H1 (cell line): ENCODE measurements around the gene TMEM82. TPM values are rescaled to one million over a fixed set of nuclear protein-coding genes. Genes with fewer than 3 reads are reported as not detected.

ENCODE experiments used
- CTCF ChIA-PET: fragments of 300-600 bp; sonication (Branson Sonifier 250); formaldehyde crosslinking; loops from one replicate; lab custom pipeline; 2021; ENCODE audit not compliant: partially characterized antibody; lab: Charles Lee
- POLR2A ChIA-PET: fragments of 300-600 bp; sonication (Branson Sonifier 250); formaldehyde crosslinking; loops from one replicate; lab custom pipeline; 2021; ENCODE audit warnings: inconsistent platforms; ENCODE audit not compliant: partially characterized antibody; lab: Charles Lee
- DNase-seq, 2 experiments: peaks; one replicate each; pipeline versions ENCODE4 v3.0.0 to v3.0.0-alpha.2; 2010 to 2022; ENCODE audit warnings: low spot score in 2 of 2, low read depth in 1 of 2, mixed read lengths in 1 of 2
- FAIRE-seq: peaks from 2 replicates; lab custom pipeline; 2011; peaks lifted over from hg19 to GRCh38; lab: Jason Lieb, UNC
- H2AFZ ChIP-seq: 2 replicates; pipeline ENCODE4 v1.8.1; 2012; ENCODE audit warnings: low read length, inconsistent platforms
- H2AK5ac ChIP-seq: 2 replicates; pipeline ENCODE4 v1.6.1; 2013; ENCODE audit warnings: low read depth, low read length
- H2BK120ac ChIP-seq: replicated peaks from 2 replicates; pipeline ENCODE3; 2013; ENCODE audit warnings: low read depth, low read length, inconsistent platforms
- H2BK12ac ChIP-seq: 2 replicates; pipeline ENCODE4 v1.6.1; 2013; ENCODE audit warnings: low read depth, low read length
- H2BK15ac ChIP-seq: 2 replicates; pipeline ENCODE4 v1.6.1; 2013; ENCODE audit warnings: low read length
- H2BK20ac ChIP-seq: 2 replicates; pipeline ENCODE4 v1.6.1; 2013; ENCODE audit warnings: low read length
- H2BK5ac ChIP-seq: 2 replicates; pipeline ENCODE4 v1.6.1; 2013; ENCODE audit warnings: low read depth, low read length
- H3K14ac ChIP-seq: 2 replicates; pipeline ENCODE4 v1.6.1; 2013; ENCODE audit warnings: inconsistent platforms; ENCODE audit not compliant: insufficient read length
- H3K18ac ChIP-seq: 2 replicates; pipeline ENCODE4 v1.6.1; 2013; ENCODE audit warnings: low read length; ENCODE audit errors: extremely low read depth
- H3K23ac ChIP-seq: 2 replicates; pipeline ENCODE4 v1.6.1; 2013; ENCODE audit warnings: inconsistent platforms; ENCODE audit not compliant: insufficient read length
- H3K23me2 ChIP-seq: 2 replicates; pipeline ENCODE4 v1.6.1; 2013; ENCODE audit warnings: low read depth, low read length
- H3K27ac ChIP-seq: 2 replicates; pipeline ENCODE4 v1.6.1; 2011; ENCODE audit warnings: low read depth, low read length, inconsistent platforms
- H3K27me3 ChIP-seq, 4 experiments: replicated peaks in 1 of 4; 1 replicate in 1 of 4; 2 replicates in 3 of 4; pipeline versions ENCODE4 v1.6.1 to v1.8.1; 2011 to 2013; ENCODE audit warnings: low read length in 3 of 4, mild to moderate bottlenecking in 3 of 4, inconsistent platforms in 2 of 4, mixed read lengths in 2 of 4, moderate library complexity in 1 of 4; ENCODE audit not compliant: control insufficient read depth in 3 of 4, insufficient read depth in 3 of 4; ENCODE audit errors: extremely low read depth in 1 of 4
- H3K36me3 ChIP-seq, 4 experiments: 2 replicates each; pipeline versions ENCODE4 v1.6.1 to v1.8.1; 2011 to 2013; ENCODE audit warnings: mild to moderate bottlenecking in 4 of 4, low read length in 3 of 4, moderate library complexity in 2 of 4, control low read depth in 1 of 4, inconsistent platforms in 1 of 4; ENCODE audit not compliant: insufficient read depth in 4 of 4, control insufficient read depth in 2 of 4
- H3K4ac ChIP-seq: replicated peaks from 2 replicates; pipeline ENCODE3; 2013; ENCODE audit warnings: low read length, low read depth, mixed read lengths, inconsistent platforms; ENCODE audit not compliant: insufficient read length
- H3K4me1 ChIP-seq, 4 experiments: replicated peaks in 1 of 4; 1 replicate in 1 of 4; 2 replicates in 3 of 4; pipeline versions ENCODE4 v1.6.1 to v1.8.1; 2011 to 2013; ENCODE audit warnings: low read length in 3 of 4, inconsistent platforms in 2 of 4, mixed read lengths in 1 of 4; ENCODE audit not compliant: insufficient read depth in 4 of 4, control insufficient read depth in 3 of 4
- H3K4me2 ChIP-seq, 2 experiments: 2 replicates each; pipeline versions ENCODE4 v1.6.1 to v1.8.1; 2011 to 2013; ENCODE audit warnings: low read depth in 2 of 2, low read length in 2 of 2, control low read depth in 1 of 2, inconsistent platforms in 1 of 2, mild to moderate bottlenecking in 1 of 2; ENCODE audit not compliant: insufficient read depth in 1 of 2
- H3K4me3 ChIP-seq, 4 experiments: fragments of 200-600, 300-600 bp in 1 of 4; sonication (generic), shearing (Covaris generic), sonication (Bioruptor Twin) in 1 of 4; 2 replicates each; pipeline versions ENCODE4 v1.5.1 to v1.8.1; 2011 to 2016; ENCODE audit warnings: low read length in 4 of 4, low read depth in 3 of 4, control low read depth in 2 of 4, inconsistent platforms in 2 of 4, mild to moderate bottlenecking in 2 of 4, mixed read lengths in 1 of 4, moderate library complexity in 1 of 4; ENCODE audit not compliant: insufficient read depth in 2 of 4; ENCODE audit errors: extremely low read depth in 1 of 4
- H3K56ac ChIP-seq: replicated peaks from 2 replicates; pipeline ENCODE3; 2013; ENCODE audit warnings: low read depth, mild to moderate bottlenecking, mixed read lengths, low read length, inconsistent platforms; ENCODE audit not compliant: insufficient read length
- H3K79me1 ChIP-seq: 2 replicates; pipeline ENCODE4 v1.6.1; 2013; ENCODE audit warnings: low read depth, low read length, control low read depth
- H3K79me2 ChIP-seq, 2 experiments: 2 replicates each; pipeline versions ENCODE4 v1.6.1 to v1.8.1; 2012 to 2013; ENCODE audit warnings: low read length in 2 of 2, mild to moderate bottlenecking in 2 of 2, inconsistent platforms in 1 of 2; ENCODE audit not compliant: insufficient read depth in 2 of 2, control insufficient read depth in 1 of 2
- H3K9ac ChIP-seq, 4 experiments: replicated peaks in 1 of 4; 1 replicate in 1 of 4; 2 replicates in 3 of 4; pipeline versions ENCODE4 v1.6.1 to v1.8.1; 2011 to 2013; ENCODE audit warnings: low read depth in 3 of 4, low read length in 3 of 4, control low read depth in 2 of 4, mild to moderate bottlenecking in 2 of 4, moderate library complexity in 2 of 4, inconsistent platforms in 1 of 4; ENCODE audit errors: extremely low read depth in 1 of 4
- H3K9me3 ChIP-seq, 2 experiments: 2 replicates each; pipeline versions ENCODE4 v1.6.1 to v1.8.1; 2012 to 2013; ENCODE audit warnings: mild to moderate bottlenecking in 2 of 2, moderate library complexity in 2 of 2, control low read depth in 1 of 2, inconsistent platforms in 1 of 2, low read depth in 1 of 2, low read length in 1 of 2, mixed read lengths in 1 of 2; ENCODE audit not compliant: insufficient read depth in 2 of 2
- H4K20me1 ChIP-seq, 2 experiments: replicated peaks in 1 of 2; 2 replicates each; pipeline versions ENCODE3 to v1.8.1; 2011 to 2013; ENCODE audit warnings: inconsistent platforms in 2 of 2, low read length in 2 of 2, mild to moderate bottlenecking in 1 of 2; ENCODE audit not compliant: insufficient read depth in 2 of 2, control insufficient read depth in 1 of 2
- H4K5ac ChIP-seq: 2 replicates; pipeline ENCODE4 v1.6.1; 2013; ENCODE audit warnings: low read length, low read depth, mixed read lengths, inconsistent platforms; ENCODE audit not compliant: insufficient read length
- H4K8ac ChIP-seq: 2 replicates; pipeline ENCODE4 v1.8.0; 2013; ENCODE audit warnings: mild to moderate bottlenecking, moderate library complexity, low read length, inconsistent platforms; ENCODE audit not compliant: insufficient read depth; ENCODE audit errors: extremely low read depth
- H4K91ac ChIP-seq: replicated peaks from 2 replicates; pipeline ENCODE3; 2013; ENCODE audit warnings: low read length, mixed read lengths, inconsistent platforms; ENCODE audit not compliant: insufficient read length
- CBX5 ChIP-seq: fragments of 300-800, 300-1000 bp; sonication (generic); IDR thresholded peaks from 2 replicates; pipeline ENCODE4 v1.7.1; 2016; ENCODE audit warnings: antibody characterized with exemption, low read length, low read depth
- JUND ChIP-seq: IDR thresholded peaks from 2 replicates; pipeline ENCODE4 v1.6.1; 2011; ENCODE audit warnings: mild to moderate bottlenecking, improper control_type of control experiment, low read length
- KDM5A ChIP-seq: fragments of 200-600 bp; IDR thresholded peaks from 2 replicates; pipeline ENCODE4 v1.7.1; 2012; ENCODE audit warnings: mild to moderate bottlenecking, low read length, inconsistent platforms, mixed read lengths
- MAX ChIP-seq: IDR thresholded peaks from 2 replicates; pipeline ENCODE4 v1.6.1; 2012; ENCODE audit warnings: inconsistent platforms
- PHF8 ChIP-seq: fragments of 200-600 bp; sonication (generic); conservative IDR thresholded peaks from 2 replicates; pipeline ENCODE4 v1.7.1; 2012; ENCODE audit warnings: low read depth, mild to moderate bottlenecking, inconsistent platforms, low read length, moderate library complexity
- POLR2A ChIP-seq, 2 experiments: IDR thresholded peaks; 1 replicate in 1 of 2; 2 replicates in 1 of 2; pipeline ENCODE4 v1.6.1; 2011; ENCODE audit warnings: low read depth in 2 of 2, low read length in 2 of 2, mild to moderate bottlenecking in 2 of 2; ENCODE audit errors: control extremely low read depth in 1 of 2
- RFX5 ChIP-seq: IDR thresholded peaks from 2 replicates; pipeline ENCODE4 v1.6.1; 2011; ENCODE audit warnings: low read depth, low read length, improper control_type of control experiment, borderline replicate concordance
- SP2 ChIP-seq: IDR thresholded peaks from 2 replicates; pipeline ENCODE4 v1.6.1; 2012; ENCODE audit warnings: mild to moderate bottlenecking, low read length, inconsistent platforms
- TCF12 ChIP-seq: IDR thresholded peaks from 2 replicates; pipeline ENCODE4 v1.6.1; 2011; ENCODE audit warnings: low read depth, mild to moderate bottlenecking, low read length
- WGBS, 2 experiments: shearing (Covaris generic) in 1 of 2; methylation state at CpG; one replicate each; pipeline versions ENCODE4 v1.1.6 to v1.1.7; 2013 to 2015; ENCODE audit warnings: low lambda C conversion rate in 2 of 2, mixed read lengths in 2 of 2, inconsistent platforms in 1 of 2, low coverage in 1 of 2, missing lambda C conversion rate in 1 of 2; ENCODE audit not compliant: insufficient replicate concordance in 2 of 2, insufficient coverage in 1 of 2, insufficient read length in 1 of 2; ENCODE audit errors: extremely low coverage in 1 of 2, missing lambda C conversion rate in 1 of 2; 5-methylcytosine and 5-hydroxymethylcytosine counted together
- polyA plus RNA-seq, 7 experiments: library from polyadenylated mRNA; depleted of rRNA in 3 of 7; stranded (reverse) in 5 of 7; unstranded in 2 of 7; fragments of >200 nt in 5 of 7; fragments of 200-250 nt in 2 of 7; gene quantifications; 1 replicate in 5 of 7; 2 replicates in 1 of 7; 4 replicates in 1 of 7; pipeline versions ENCODE4 v1.2.1 to v1.2.3, GENCODE V29; 2011 to 2013; ENCODE audit warnings: missing spikeins in 2 of 7, mixed read lengths in 2 of 7
- total RNA-seq: library from RNA; stranded (reverse); fragmentation: NEBNext Ultra II Directional; extraction: Animal tissue kit (Norgen Biotek cat#: 25700); gene quantifications from 2 replicates; pipeline ENCODE4 v1.2.1, GENCODE V29; 2021

The TMEM82 gene
- total and polyA plus RNA-seq, 2 of the 8 experiments (the other 6 are each of a cell fraction or from before 2014, with no cell fraction given): 0.32 to 2.1 TPM

- Histone ChIP-seq H3K56ac (no peak overlapping the region), H3K9me3 (no peaks in the 10 kb centered on the region), H3K4ac (no peak overlapping the region), H3K27ac (no peak overlapping the region), H2BK12ac (no peak overlapping the region), H3K23me2 (no peaks in the 10 kb centered on the region; the same call in 1 of the 2 replicates), H3K4me1 (peaks cover 0 to 27% (median 9%) of the 10 kb centered on the region in 4 experiments; a peak in 5 of 7 replicates), H3K9ac (no peak overlapping the region), H4K5ac (no peak overlapping the region), H3K23ac (no peak overlapping the region), H3K18ac (no peak overlapping the region), H4K8ac (peak overlapping the region; percentile 81; the same call in 1 of the 2 replicates), H2BK20ac (no peak overlapping the region), H2BK15ac (no peak overlapping the region), H2AFZ (no peak overlapping the region), H2BK120ac (no peak overlapping the region), H3K14ac (no peak overlapping the region), H3K27me3 (no peaks in the 10 kb centered on the region), H4K91ac (no peak overlapping the region), H3K36me3 (peaks cover 0 to 1% (median 0%) of the 10 kb centered on the region in 4 experiments; a peak in 1 of 8 replicates), H3K4me3 (no peak overlapping the region), H4K20me1 (peaks cover 2 to 4% of the 10 kb centered on the region in 2 experiments), H3K79me2 (no peaks in the 10 kb centered on the region), H3K79me1 (no peaks in the 10 kb centered on the region), H3K4me2 (no peak overlapping the region), H2AK5ac (no peak overlapping the region), H2BK5ac (no peak overlapping the region)
- POLR2A ChIA-PET: interaction anchor here (0.7 to 2.6 kb wide), 2 partner anchors 18 to 21 kb away, joined by 3 to 7 read pairs; no protein-coding TSS in a partner anchor
- CTCF ChIA-PET: interaction anchor here (0.5 to 6.1 kb wide), 15 partner anchors 8 to 144 kb away, joined by 3 to 41 read pairs (median 3); no protein-coding TSS in a partner anchor
- no peak for TF ChIP-seq JUND
- no peak for TF ChIP-seq POLR2A (IDR thresholded peaks at IDR 0.05; ENCODE audit: control extremely low read depth in 1 of 2, low read depth in 2 of 2, low read length in 2 of 2)
- TF ChIP-seq MAX: no peak
- TF ChIP-seq PHF8: no peak
- TF ChIP-seq RFX5: no peak
- TF ChIP-seq CBX5: no peak
- no peak for TF ChIP-seq TCF12
- TF ChIP-seq SP2: no peak
- TF ChIP-seq KDM5A: no peak
- no peak for DNase-seq
- FAIRE-seq: no peak
- WGBS, 2 experiments: 94% methylated on average over 16 of the region's 16 CpGs; no CpG with 5 or more reads in 1 of the 2 experiments
Observed at GRCh38 chr1:15739259-15739658, 3.0 kb upstream of the TMEM82 start.
